Ishikawa (cell line): ENCODE results near the gene FEM1B.

ENCODE experiments used
- CEBPB ChIP-seq: IDR thresholded peaks from 2 replicates; pipeline ENCODE4 v1.6.1; 2012
- CREB1 ChIP-seq: IDR thresholded peaks from 2 replicates; pipeline ENCODE4 v1.6.1; 2012; ENCODE audit warnings: low read depth
- EGR1 ChIP-seq: IDR thresholded peaks from 2 replicates; pipeline ENCODE4 v1.6.1; 2012
- EP300 ChIP-seq: IDR thresholded peaks from 2 replicates; pipeline ENCODE4 v1.6.1; 2012; ENCODE audit warnings: borderline replicate concordance
- FOXM1 ChIP-seq: IDR thresholded peaks from 2 replicates; pipeline ENCODE4 v1.6.1; 2012; ENCODE audit warnings: low read depth, borderline replicate concordance
- NFIC ChIP-seq: IDR thresholded peaks from 2 replicates; pipeline ENCODE4 v1.6.1; 2012
- RAD21 ChIP-seq: IDR thresholded peaks from 2 replicates; pipeline ENCODE4 v1.6.1; 2012; ENCODE audit warnings: low read depth
- TAF1 ChIP-seq: IDR thresholded peaks from 2 replicates; pipeline ENCODE4 v1.6.1; 2012; ENCODE audit warnings: low read depth, mild to moderate bottlenecking
- TCF12 ChIP-seq: IDR thresholded peaks from 2 replicates; pipeline ENCODE4 v1.6.1; 2012; ENCODE audit warnings: low read depth
- TEAD4 ChIP-seq: IDR thresholded peaks from 2 replicates; pipeline ENCODE4 v1.6.1; 2012
- YY1 ChIP-seq: IDR thresholded peaks from 2 replicates; pipeline ENCODE4 v1.6.1; 2012; ENCODE audit warnings: low read depth
- ZBTB7A ChIP-seq: IDR thresholded peaks from 2 replicates; pipeline ENCODE4 v1.6.1; 2012; ENCODE audit warnings: low read depth
- TF ChIP-seq, protein P1 (sequence below): IDR thresholded peaks from 2 replicates; pipeline ENCODE4 v1.6.1; 2012
- TF ChIP-seq, protein P2 (sequence below): IDR thresholded peaks from 2 replicates; pipeline ENCODE4 v1.6.1; 2012
- TF ChIP-seq, protein P3 (sequence below): IDR thresholded peaks from 2 replicates; pipeline ENCODE4 v1.6.1; 2012; ENCODE audit warnings: low read depth, mild to moderate bottlenecking

Gene FEM1B

DNA sequence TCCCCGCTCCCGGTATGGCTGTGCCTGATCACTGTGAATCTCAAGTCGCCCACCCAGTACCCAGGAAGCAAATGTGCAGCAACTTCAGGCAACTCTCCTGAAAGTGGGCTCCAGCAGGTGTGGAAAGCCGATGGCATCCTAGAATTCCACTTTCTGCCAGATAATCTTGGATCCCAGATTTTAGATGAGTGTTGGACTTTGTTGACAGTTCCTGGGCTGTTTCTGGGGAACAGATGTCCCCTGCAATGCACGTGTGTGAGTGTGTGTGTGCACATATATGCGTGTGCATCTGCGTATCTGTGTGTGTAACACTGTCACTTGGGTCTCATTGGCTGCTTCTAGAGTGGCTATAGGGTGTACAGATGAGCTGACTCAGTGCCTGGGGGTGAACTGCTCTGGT is 59.0 kb downstream of the FEM1B start:
- TF ChIP-seq YY1 (no peak), EP300 (no peak), TCF12 (no peak), CREB1 (no peak), TAF1 (no peak), ZBTB7A (no peak), RAD21 (no peak), EGR1 (no peak), NFIC (no peak), CEBPB (no peak), TEAD4 (no peak)
- TF ChIP-seq, protein P1, sequence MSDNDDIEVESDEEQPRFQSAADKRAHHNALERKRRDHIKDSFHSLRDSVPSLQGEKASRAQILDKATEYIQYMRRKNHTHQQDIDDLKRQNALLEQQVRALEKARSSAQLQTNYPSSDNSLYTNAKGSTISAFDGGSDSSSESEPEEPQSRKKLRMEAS = no peak
- TF ChIP-seq, protein P2, sequence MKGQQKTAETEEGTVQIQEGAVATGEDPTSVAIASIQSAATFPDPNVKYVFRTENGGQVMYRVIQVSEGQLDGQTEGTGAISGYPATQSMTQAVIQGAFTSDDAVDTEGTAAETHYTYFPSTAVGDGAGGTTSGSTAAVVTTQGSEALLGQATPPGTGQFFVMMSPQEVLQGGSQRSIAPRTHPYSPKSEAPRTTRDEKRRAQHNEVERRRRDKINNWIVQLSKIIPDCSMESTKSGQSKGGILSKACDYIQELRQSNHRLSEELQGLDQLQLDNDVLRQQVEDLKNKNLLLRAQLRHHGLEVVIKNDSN = no peak

DNA sequence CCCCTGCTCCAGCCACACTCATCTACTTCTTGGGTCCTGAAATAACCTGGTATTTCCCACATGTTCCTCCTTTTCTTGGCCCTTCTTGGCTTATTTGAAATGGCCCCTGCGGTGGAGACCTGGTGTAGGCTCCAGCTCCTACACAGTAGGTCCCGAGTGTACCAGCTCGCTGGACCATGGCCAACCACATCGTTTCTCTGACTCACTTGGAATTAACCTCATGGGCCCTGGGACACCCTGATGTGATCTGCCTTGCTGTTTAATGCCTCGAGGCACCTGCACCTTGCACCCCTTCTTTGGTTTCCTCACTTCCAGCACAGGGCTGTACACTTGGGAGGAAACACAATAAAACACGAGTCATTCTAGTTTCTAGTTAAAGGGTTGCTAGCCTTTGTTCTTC is 60.3 kb downstream of the FEM1B start:
- TF ChIP-seq EGR1 = no peak
- TF ChIP-seq RAD21 = no peak
- TF ChIP-seq, protein P3, sequence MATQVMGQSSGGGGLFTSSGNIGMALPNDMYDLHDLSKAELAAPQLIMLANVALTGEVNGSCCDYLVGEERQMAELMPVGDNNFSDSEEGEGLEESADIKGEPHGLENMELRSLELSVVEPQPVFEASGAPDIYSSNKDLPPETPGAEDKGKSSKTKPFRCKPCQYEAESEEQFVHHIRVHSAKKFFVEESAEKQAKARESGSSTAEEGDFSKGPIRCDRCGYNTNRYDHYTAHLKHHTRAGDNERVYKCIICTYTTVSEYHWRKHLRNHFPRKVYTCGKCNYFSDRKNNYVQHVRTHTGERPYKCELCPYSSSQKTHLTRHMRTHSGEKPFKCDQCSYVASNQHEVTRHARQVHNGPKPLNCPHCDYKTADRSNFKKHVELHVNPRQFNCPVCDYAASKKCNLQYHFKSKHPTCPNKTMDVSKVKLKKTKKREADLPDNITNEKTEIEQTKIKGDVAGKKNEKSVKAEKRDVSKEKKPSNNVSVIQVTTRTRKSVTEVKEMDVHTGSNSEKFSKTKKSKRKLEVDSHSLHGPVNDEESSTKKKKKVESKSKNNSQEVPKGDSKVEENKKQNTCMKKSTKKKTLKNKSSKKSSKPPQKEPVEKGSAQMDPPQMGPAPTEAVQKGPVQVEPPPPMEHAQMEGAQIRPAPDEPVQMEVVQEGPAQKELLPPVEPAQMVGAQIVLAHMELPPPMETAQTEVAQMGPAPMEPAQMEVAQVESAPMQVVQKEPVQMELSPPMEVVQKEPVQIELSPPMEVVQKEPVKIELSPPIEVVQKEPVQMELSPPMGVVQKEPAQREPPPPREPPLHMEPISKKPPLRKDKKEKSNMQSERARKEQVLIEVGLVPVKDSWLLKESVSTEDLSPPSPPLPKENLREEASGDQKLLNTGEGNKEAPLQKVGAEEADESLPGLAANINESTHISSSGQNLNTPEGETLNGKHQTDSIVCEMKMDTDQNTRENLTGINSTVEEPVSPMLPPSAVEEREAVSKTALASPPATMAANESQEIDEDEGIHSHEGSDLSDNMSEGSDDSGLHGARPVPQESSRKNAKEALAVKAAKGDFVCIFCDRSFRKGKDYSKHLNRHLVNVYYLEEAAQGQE = no peak
- TF ChIP-seq, protein P1 = no peak

DNA sequence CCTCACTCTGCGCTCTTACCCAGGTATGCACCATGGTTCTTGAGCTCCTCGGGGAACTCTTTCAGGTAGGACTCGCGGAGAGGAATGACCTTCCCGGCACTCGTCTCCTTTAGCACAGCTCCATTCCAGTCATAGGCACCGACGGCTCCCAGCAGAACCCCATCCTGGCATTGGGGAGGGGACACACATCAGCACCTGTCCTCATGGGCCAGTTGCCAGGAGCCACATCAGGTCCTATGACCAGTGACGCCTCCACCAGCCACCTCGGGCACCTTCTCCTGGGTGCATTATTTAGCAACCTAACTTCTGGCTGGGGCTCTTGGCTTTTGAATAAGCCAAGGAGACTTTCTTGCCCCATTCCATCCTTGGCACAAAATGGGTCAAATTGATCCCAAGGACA is 61.9 kb downstream of the FEM1B start:
- TF ChIP-seq, protein P3 = no peak
- no peak for TF ChIP-seq CREB1
- TF ChIP-seq TCF12 = no peak
- TF ChIP-seq EP300 = no peak
- TF ChIP-seq RAD21 = no peak
- no peak for TF ChIP-seq TEAD4
- TF ChIP-seq, protein P1 = no peak
- no peak for TF ChIP-seq CEBPB
- TF ChIP-seq, protein P2 = no peak
- TF ChIP-seq ZBTB7A = no peak

DNA sequence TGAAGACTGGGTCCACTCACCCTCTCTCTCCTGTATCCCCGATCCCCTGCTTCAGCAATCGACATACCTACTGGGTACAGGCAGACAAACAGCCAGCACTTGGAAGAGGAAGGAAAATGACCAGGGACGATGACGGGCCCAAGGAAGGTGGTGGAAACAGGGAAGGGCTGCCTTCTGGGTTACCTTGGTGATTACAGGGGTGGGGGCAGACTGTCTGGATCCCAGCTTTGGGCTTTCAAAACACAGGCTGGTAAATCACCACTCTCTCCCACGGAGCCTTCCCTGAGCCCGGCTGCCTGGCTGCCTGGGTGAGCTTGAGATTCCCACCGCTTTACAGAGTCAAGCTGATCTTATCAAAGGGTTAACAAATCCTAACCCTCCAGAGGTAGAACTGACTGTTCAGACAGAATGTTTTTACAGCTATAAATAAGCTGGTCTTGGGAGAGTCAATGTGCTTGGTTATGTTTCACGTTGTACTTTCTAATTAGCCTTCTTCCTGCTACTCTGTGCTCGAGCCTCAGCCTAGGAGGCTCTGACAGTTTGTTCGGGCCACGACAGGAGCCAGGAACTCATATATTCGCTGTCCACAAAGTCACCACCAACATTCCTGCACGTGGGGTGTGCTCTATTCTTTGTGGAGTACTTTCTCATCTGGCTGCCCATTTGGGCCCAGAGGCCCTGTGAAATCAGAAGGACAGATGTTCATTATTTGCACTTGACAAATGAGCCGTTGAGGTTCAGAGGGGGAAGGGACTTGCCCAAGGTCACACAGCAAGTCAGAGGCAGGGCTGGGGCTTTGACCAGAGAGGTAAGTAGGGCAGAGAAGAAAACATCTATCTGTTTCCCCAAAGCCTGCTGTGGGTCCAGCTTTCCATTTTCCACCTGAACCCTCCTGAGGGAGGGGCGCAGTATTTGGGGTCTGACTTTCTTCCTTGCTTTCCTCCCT is 63.5 kb downstream of the FEM1B start:
- TF ChIP-seq EP300 (no peak), EGR1 (no peak), CEBPB (no peak), TCF12 (no peak), FOXM1 (no peak), TEAD4 (no peak), TAF1 (no peak), YY1 (no peak), NFIC (no peak), ZBTB7A (no peak), CREB1 (no peak)
- TF ChIP-seq, protein P3 = no peak
- TF ChIP-seq, protein P2 = no peak
- TF ChIP-seq, protein P1 = no peak
